NCI-H1092 treated with DMSO at 0.1 percent for 48 hours (cell line): ENCODE data around the gene IVD.
A peak's percentile ranks its signal among the peaks of the same experiment; 100 is the strongest.

Experiments
- DNase-seq: peaks from one replicate; lab custom pipeline; 2025; lab: John Stamatoyannopoulos, UW

The IVD gene

GRCh38 chr15:40460404-40460803 lies 54.8 kb downstream of the IVD start:
- DNase-seq: no peak

GRCh38 chr15:40461958-40462357 lies 56.4 kb downstream of the IVD start:
- DNase-seq: no peak

GRCh38 chr15:40463279-40463678 lies 57.7 kb downstream of the IVD start:
- DNase-seq: no peak

GRCh38 chr15:40463886-40464545 lies 58.4 kb downstream of the IVD start:
- no peak for DNase-seq

- no peak for DNase-seq
These were observed 59.1 kb downstream of the IVD start for GRCh38 chr15:40464595-40465185.

- no peak for DNase-seq
These were observed 60.3 kb downstream of the IVD start for GRCh38 chr15:40465939-40466338.

- no peak for DNase-seq
These were observed 61.0 kb downstream of the IVD start for GRCh38 chr15:40466426-40467260.

GRCh38 chr15:40467261-40467615 lies 61.6 kb downstream of the IVD start:
- no peak for DNase-seq

GRCh38 chr15:40468898-40469331 lies 63.3 kb downstream of the IVD start:
- no peak for DNase-seq

- DNase-seq: no peak
These were observed 64.3 kb downstream of the IVD start for GRCh38 chr15:40469776-40470390.

- DNase-seq: peak; percentile 22
These were observed 65.0 kb downstream of the IVD start, which contains the start of gene CHST14 for GRCh38 chr15:40470423-40471104. Gene CHST14, plus strand, starts transcription at chr15:40470984. Its CDS starts 230 bp downstream, at chr15:40471214.
